AG09319 (cell line): Measurements from ENCODE around the gene COL5A2.

Source experiments
- DNase-seq: peaks from one replicate; pipeline ENCODE4 v3.0.0-alpha.2; 2010; ENCODE audit warnings: low read depth; ENCODE audit errors: extremely low read depth
- TF ChIP-seq, protein P1 (sequence below): IDR thresholded peaks from 2 replicates; pipeline ENCODE4 v1.5.1; 2011; ENCODE audit warnings: low read depth, mild to moderate bottlenecking, inconsistent platforms, low read length, moderate library complexity

Gene COL5A2

DNA sequence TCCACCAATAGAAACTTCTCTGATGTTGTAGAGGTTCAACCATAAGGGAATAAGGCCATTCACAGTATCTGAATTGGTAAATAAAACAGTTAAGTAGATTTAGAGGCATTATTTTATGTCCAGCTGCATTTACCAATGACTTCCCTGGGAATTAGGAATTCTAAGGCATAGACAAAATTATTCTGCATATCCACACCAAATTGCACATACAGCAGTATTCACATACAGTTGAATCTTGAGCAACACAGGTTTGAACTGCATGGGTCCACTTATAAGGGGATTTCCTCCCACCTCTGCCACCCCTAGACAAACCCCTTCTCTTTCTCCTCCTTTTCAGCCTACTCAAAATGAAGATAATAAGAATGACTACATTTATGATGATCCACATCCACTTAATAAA is 54.4 kb downstream of the COL5A2 start:
- no peak for DNase-seq
- TF ChIP-seq, protein P1, sequence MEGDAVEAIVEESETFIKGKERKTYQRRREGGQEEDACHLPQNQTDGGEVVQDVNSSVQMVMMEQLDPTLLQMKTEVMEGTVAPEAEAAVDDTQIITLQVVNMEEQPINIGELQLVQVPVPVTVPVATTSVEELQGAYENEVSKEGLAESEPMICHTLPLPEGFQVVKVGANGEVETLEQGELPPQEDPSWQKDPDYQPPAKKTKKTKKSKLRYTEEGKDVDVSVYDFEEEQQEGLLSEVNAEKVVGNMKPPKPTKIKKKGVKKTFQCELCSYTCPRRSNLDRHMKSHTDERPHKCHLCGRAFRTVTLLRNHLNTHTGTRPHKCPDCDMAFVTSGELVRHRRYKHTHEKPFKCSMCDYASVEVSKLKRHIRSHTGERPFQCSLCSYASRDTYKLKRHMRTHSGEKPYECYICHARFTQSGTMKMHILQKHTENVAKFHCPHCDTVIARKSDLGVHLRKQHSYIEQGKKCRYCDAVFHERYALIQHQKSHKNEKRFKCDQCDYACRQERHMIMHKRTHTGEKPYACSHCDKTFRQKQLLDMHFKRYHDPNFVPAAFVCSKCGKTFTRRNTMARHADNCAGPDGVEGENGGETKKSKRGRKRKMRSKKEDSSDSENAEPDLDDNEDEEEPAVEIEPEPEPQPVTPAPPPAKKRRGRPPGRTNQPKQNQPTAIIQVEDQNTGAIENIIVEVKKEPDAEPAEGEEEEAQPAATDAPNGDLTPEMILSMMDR: no peak

DNA sequence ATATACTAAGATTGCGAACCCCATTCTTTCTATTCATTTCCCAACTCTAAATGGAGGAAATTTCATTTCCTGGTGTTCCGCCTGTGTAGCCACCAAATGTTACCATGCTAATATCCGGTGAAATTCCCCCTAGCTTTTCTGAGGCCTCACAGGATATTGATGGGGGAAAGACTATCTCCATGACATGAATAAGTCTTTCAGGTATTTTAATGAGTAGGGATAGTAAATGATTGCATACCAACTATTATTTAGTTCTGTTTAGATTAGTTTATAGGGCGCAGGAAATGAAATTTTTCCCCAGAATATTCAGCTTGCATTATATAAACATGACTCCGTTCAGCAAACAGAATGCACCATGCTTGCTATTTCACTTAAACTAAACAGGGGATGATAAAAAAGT is 55.4 kb downstream of the COL5A2 start:
- TF ChIP-seq, protein P1: no peak
- no peak for DNase-seq

DNA sequence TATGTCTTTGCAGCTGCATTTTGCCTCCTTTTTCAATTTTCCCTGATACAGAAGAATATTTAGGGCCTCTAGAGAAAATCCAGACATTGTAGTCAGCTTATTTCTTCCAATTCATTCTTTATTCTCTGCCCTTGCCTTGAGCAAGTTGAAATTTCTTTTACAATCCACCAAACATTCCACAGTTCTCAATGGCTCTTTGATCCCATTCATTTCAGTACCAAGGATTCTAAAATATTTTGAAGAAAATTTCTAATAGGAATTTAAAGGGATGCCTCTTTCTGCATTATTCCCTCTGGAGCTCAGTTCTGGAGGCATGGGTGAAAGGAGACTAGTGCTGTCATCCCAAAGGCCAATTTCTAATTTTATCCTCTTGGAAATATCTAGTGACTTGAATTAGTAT is 61.2 kb downstream of the COL5A2 start:
- DNase-seq: no peak
- TF ChIP-seq, protein P1: no peak

DNA sequence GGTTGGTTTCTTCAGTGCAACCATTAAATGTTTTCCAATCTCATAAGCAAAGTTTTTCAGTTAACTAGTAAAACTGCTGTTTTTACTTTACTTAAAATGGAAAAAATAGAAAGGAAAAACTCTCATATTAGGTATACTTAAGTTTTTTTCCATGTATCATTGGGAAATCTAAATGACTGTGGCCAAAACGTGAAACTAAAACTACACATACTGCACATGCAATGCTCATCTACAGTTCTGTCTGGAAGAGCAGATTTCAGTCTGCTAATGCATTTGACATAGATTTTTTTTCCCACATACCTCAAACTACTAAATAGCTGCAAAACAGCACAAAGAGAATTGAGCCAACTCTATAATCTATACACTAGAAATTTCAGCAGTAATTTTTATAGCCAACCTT is 62.6 kb downstream of the COL5A2 start:
- DNase-seq: no peak
- TF ChIP-seq, protein P1: no peak

DNA sequence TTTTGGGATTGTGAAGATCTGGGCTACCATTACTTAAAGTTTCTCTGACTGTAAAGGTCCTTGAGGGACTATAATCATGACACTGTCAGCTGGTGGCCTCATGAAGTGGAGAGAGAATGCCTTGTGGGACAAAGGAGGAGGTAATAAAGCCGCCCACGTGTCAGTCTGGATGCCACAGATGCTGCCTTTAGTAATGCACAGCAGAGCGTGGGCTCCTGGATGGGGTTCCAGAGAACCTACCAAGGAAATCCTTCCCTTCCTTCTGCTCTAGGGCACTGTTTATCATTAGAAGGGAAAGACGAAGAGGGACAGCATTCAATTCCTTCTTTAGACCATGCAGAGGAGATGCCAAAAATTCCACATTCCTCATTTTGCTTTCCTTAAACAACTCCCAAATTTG is 63.5 kb downstream of the COL5A2 start:
- TF ChIP-seq, protein P1: no peak
- DNase-seq: no peak

DNA sequence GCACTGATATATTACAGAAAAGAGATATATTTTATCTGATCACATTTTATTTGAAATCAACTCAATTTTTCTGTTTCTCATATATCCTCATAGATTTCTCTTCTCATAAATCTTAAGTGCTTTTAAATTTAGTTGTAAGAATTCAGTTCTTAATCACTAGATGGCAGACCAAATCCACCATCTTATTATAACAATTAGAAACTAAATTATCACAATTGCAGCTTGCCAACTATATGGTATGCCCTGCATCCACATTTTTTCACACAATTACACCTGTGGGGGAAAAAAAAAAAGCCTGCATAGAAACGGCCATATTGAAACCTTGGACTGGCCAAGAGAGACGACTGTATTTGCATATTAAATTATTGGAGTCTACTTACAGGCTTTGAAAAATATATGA is 64.4 kb downstream of the COL5A2 start:
- TF ChIP-seq, protein P1: no peak; the same call in 1 of the 2 replicates
- no peak for DNase-seq

DNA sequence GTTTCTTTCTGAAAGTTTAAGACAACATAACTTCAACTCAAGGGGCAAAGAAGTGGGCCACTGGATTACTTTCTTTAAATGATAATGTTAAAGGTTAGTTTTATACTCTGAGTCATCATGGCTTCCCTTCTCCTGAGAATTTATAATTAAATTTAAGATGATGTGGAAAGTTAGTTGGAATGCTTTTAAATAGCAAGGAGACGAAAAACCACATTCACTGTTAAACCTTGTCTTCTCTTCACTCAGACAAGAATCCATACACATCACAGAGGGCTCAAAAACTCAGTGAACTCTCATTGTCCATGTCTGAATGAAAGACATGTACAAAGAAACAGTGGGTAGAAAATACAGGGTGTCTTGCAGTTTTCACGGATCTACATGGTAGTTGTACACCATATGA is 65.6 kb downstream of the COL5A2 start:
- DNase-seq: no peak
- TF ChIP-seq, protein P1: no peak
